OCI-LY3 (cell line): Measurements from ENCODE around the gene MTA2.
A peak's percentile ranks its signal among the peaks of the same experiment; 100 is the strongest.

Experiments used
- H2AFZ ChIP-seq: fragments of 200-600, 300-600 bp; shearing (Covaris generic); 2 replicates; pipeline ENCODE4 v1.6.0; 2014; ENCODE audit warnings: antibody characterized with exemption, low read depth, low read length
- H3K27ac ChIP-seq: fragments of 200-600, 300-600 bp; sonication (generic); 2 replicates; pipeline ENCODE4 v1.5.1; 2014; ENCODE audit warnings: mild to moderate bottlenecking, low read length, moderate library complexity, mixed read lengths
- H3K27me3 ChIP-seq: fragments of 200-600, 300-600 bp; sonication (generic); 2 replicates; pipeline ENCODE4 v1.6.1; 2014; ENCODE audit warnings: low read depth, low read length, mixed read lengths
- H3K36me3 ChIP-seq: fragments of 200-600, 300-600 bp; sonication (generic); replicated peaks from 2 replicates; pipeline ENCODE3; 2014; ENCODE audit warnings: low read depth, low read length, mixed read lengths
- H3K4me1 ChIP-seq: fragments of 300-600, 200-600 bp; sonication (generic); 2 replicates; pipeline ENCODE4 v1.6.1; 2014; ENCODE audit warnings: low read length, mixed read lengths
- H3K4me2 ChIP-seq: fragments of 200-600, 300-600 bp; sonication (generic); 2 replicates; pipeline ENCODE4 v1.6.1; 2014; ENCODE audit warnings: low read length, mixed read lengths
- H3K4me3 ChIP-seq: fragments of 300-600, 200-600 bp; sonication (generic); 2 replicates; pipeline ENCODE4 v1.5.1; 2014; ENCODE audit warnings: antibody characterized with exemption, mild to moderate bottlenecking, low read length, moderate library complexity
- H3K79me2 ChIP-seq: fragments of 300-600, 200-600 bp; shearing (Covaris generic); 2 replicates; pipeline ENCODE4 v1.6.1; 2014; ENCODE audit warnings: mild to moderate bottlenecking, low read length, mixed read lengths
- H3K9ac ChIP-seq: fragments of 300-600, 200-600 bp; shearing (Covaris generic); 2 replicates; pipeline ENCODE4 v1.6.0; 2014; ENCODE audit warnings: mild to moderate bottlenecking, low read length, moderate library complexity
- H3K9me3 ChIP-seq: fragments of 200-600, 300-600 bp; shearing (Covaris generic); 2 replicates; pipeline ENCODE4 v1.6.1; 2014; ENCODE audit warnings: low read length, mixed read lengths; ENCODE audit not compliant: insufficient read depth
- H4K20me1 ChIP-seq: fragments of 200-600, 300-600 bp; sonication (generic); 2 replicates; pipeline ENCODE4 v1.6.1; 2016; ENCODE audit warnings: low read length, mixed read lengths; ENCODE audit not compliant: insufficient read depth
- EZH2phosphoT487 ChIP-seq: fragments of 200-600 bp; shearing (Covaris generic); IDR thresholded peaks from 2 replicates; pipeline ENCODE4 v1.6.1; 2018; ENCODE audit warnings: antibody characterized with exemption, mixed run types, low read depth
- TF ChIP-seq, protein P1 (sequence below): fragments of 200-600, 300-600 bp; sonication (generic); IDR thresholded peaks from 2 replicates; pipeline ENCODE4 v1.5.1; 2014; ENCODE audit warnings: antibody characterized with exemption, low read length, low read depth

MTA2 gene

DNA sequence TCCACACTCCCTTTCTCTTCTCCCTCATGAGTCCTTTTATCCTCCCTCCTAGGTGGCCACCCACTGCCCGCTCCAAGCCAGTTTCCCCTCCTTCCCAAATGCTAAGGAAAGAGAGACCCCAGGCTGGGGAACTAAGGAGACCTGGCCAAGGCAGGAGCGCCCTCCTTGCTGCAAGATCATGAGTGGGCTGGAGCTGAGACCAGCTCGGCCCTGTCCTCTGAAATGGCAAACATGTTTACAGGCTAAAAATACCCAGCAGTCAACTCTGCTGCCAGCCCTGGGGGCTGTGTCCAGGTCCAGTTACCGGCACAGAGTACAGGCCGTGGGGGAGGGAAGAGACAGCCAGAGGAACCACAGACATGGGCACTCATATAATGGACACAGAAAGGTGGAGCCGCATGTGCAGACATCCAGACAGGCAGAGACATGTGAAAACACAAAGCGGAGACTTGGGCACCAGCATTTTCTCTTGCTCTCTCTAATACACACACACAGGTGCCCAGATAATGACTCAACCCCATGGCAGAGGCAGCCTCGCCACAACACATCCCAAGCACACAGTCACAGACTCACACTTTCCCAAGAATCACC is 53.9 kb downstream of the MTA2 start:
- Histone ChIP-seq H3K27ac (no peak overlapping the region), H3K79me2 (peaks cover 42% of the 10 kb centered on the region), H3K4me2 (peak overlapping the region; percentile 99), H3K27me3 (peaks cover 13% of the 10 kb centered on the region; the same call in 1 of the 2 replicates), H3K36me3 (peaks cover 9% of the 10 kb centered on the region), H3K4me1 (peaks cover 51% of the 10 kb centered on the region), H3K9me3 (peaks cover 2% of the 10 kb centered on the region; the same call in 1 of the 2 replicates), H2AFZ (no peak overlapping the region), H3K9ac (no peak overlapping the region; the same call in 1 of the 2 replicates), H3K4me3 (no peak overlapping the region), H4K20me1 (peaks cover 4% of the 10 kb centered on the region; the same call in 1 of the 2 replicates)
- TF ChIP-seq EZH2phosphoT487, result no peak
- TF ChIP-seq, protein P1, sequence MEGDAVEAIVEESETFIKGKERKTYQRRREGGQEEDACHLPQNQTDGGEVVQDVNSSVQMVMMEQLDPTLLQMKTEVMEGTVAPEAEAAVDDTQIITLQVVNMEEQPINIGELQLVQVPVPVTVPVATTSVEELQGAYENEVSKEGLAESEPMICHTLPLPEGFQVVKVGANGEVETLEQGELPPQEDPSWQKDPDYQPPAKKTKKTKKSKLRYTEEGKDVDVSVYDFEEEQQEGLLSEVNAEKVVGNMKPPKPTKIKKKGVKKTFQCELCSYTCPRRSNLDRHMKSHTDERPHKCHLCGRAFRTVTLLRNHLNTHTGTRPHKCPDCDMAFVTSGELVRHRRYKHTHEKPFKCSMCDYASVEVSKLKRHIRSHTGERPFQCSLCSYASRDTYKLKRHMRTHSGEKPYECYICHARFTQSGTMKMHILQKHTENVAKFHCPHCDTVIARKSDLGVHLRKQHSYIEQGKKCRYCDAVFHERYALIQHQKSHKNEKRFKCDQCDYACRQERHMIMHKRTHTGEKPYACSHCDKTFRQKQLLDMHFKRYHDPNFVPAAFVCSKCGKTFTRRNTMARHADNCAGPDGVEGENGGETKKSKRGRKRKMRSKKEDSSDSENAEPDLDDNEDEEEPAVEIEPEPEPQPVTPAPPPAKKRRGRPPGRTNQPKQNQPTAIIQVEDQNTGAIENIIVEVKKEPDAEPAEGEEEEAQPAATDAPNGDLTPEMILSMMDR, result no peak

DNA sequence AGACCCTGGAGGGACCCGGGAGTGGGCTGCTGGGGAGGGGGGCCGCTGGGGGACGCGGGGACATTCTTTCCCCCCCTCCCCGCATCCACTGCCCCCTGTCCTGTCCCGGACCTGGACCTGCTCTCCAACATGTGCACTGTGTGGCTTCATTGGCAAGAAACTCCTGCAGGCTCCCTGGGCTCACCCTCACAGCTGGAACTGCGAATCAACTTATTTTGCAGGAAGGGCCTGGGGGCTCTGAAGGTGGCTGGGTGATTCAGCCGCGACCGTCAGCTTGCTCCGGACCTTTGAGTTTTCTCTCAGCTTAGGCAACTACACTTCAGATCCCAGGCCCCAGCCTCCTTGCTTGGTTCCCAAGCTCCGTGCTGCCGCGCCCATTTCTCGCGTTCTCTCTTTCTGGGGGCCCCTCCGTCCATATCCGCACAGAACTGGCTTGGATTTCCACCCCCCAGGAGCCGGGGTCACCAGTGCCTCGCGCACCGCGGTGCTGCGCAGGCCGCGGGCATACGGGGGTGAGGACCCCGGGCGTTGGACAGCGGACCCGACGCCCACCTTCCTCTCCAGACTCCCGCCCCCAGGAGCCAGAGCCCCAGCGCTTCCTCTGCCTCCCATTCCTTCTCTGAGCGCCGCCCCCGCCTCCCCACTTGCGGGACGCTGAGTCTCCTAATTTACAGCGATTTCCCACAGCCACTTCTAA is 54.6 kb downstream of the MTA2 start:
- H3K4me2 ChIP-seq, result peak overlapping the region; percentile 99

GRCh38 chr11:62546244-62546928 is 55.3 kb downstream of the MTA2 start, which contains the start of gene AHNAK:
TSS of gene AHNAK (minus strand) at chr11:62546806. CDS start at chr11:62536098, 10,708 bp downstream.
- no peak within 1 kb of the TSS for H2AFZ ChIP-seq
- peaks cover 16% of the 10 kb centered on the region for H4K20me1 ChIP-seq
- peak within 1 kb of the TSS; percentile 93 for H3K27ac ChIP-seq
- peaks cover 53% of the 10 kb centered on the region for H3K4me1 ChIP-seq
- peaks cover 5% of the 10 kb centered on the region for H3K36me3 ChIP-seq
- TF ChIP-seq, protein P1, result no peak
- no peak for TF ChIP-seq EZH2phosphoT487
- peak within 1 kb of the TSS; percentile 91 for H3K4me3 ChIP-seq
- peaks cover 52% of the 10 kb centered on the region for H3K79me2 ChIP-seq
- no peaks in the 10 kb centered on the region for H3K9me3 ChIP-seq
- peak within 1 kb of the TSS; percentile 93 for H3K9ac ChIP-seq
- peak within 1 kb of the TSS; percentile 99 for H3K4me2 ChIP-seq
- peaks cover 13% of the 10 kb centered on the region; the same call in 1 of the 2 replicates for H3K27me3 ChIP-seq

More for the DNA sequence above, 54.6 kb downstream of the MTA2 start:
- Histone ChIP-seq H2AFZ (no peak overlapping the region), H3K9me3 (no peaks in the 10 kb centered on the region), H3K27me3 (peaks cover 13% of the 10 kb centered on the region; the same call in 1 of the 2 replicates), H3K9ac (peak overlapping the region; percentile 93), H3K27ac (no peak overlapping the region), H3K4me3 (peak overlapping the region; percentile 91), H3K4me1 (peaks cover 51% of the 10 kb centered on the region), H4K20me1 (peaks cover 10% of the 10 kb centered on the region), H3K79me2 (peaks cover 45% of the 10 kb centered on the region), H3K36me3 (peaks cover 5% of the 10 kb centered on the region)
- TF ChIP-seq EZH2phosphoT487, result no peak
- TF ChIP-seq, protein P1, result no peak
